Liver (tissue), 9 donors: ENCODE measurements around the gene ATG16L1. TPM values are rescaled to one million over a fixed set of nuclear protein-coding genes. Genes with fewer than 3 reads are reported as not detected.

Experiments used
- DNase-seq: peaks from one replicate; pipeline ENCODE4 v3.0.0-alpha.2; 2017; ENCODE audit warnings: low spot score
- H3K27ac ChIP-seq, 2 donors: one replicate each; pipeline ENCODE4 v1.7.0; 2013; ENCODE audit warnings: inconsistent platforms in 2 of 2, low read length in 2 of 2, control low read depth in 1 of 2, low read depth in 1 of 2, mild to moderate bottlenecking in 1 of 2
- H3K27me3 ChIP-seq, 4 donors: one replicate each; pipeline versions ENCODE4 v1.6.1 to v1.7.0; 2013; ENCODE audit warnings: low read length in 3 of 4, inconsistent platforms in 1 of 4, mild to moderate bottlenecking in 1 of 4, moderate library complexity in 1 of 4; ENCODE audit not compliant: control insufficient read depth in 4 of 4, insufficient read depth in 4 of 4
- H3K36me3 ChIP-seq, 4 donors: one replicate each; pipeline versions ENCODE4 v1.6.1 to v1.7.0; 2013; ENCODE audit warnings: low read length in 3 of 4, mild to moderate bottlenecking in 3 of 4, low read depth in 1 of 4, moderate library complexity in 1 of 4; ENCODE audit not compliant: control insufficient read depth in 4 of 4, insufficient read depth in 3 of 4
- H3K4me1 ChIP-seq, 4 donors: one replicate each; pipeline versions ENCODE4 v1.6.1 to v1.7.0; 2013; ENCODE audit warnings: low read length in 3 of 4, mild to moderate bottlenecking in 3 of 4, moderate library complexity in 1 of 4; ENCODE audit not compliant: control insufficient read depth in 4 of 4, insufficient read depth in 4 of 4
- H3K4me3 ChIP-seq, 3 donors: one replicate each; pipeline versions ENCODE4 v1.6.1 to v1.7.0; 2013; ENCODE audit warnings: low read length in 3 of 3, control low read depth in 1 of 3, low read depth in 1 of 3, mild to moderate bottlenecking in 1 of 3
- H3K9ac ChIP-seq, 2 donors: one replicate each; pipeline ENCODE4 v1.7.0; 2013; ENCODE audit warnings: low read length in 2 of 2, mild to moderate bottlenecking in 2 of 2, moderate library complexity in 2 of 2, control low read depth in 1 of 2, low read depth in 1 of 2
- H3K9me3 ChIP-seq, 4 donors: one replicate each; pipeline versions ENCODE4 v1.6.1 to v1.7.0; 2013; ENCODE audit warnings: low read length in 3 of 4; ENCODE audit not compliant: control insufficient read depth in 4 of 4
- ATF3 ChIP-seq: IDR thresholded peaks from 2 replicates; pipeline ENCODE4 v1.6.1; 2016; ENCODE audit warnings: antibody characterized with exemption
- CTCF ChIP-seq: fragments of 150-350 bp; IDR thresholded peaks from 2 replicates; pipeline ENCODE4 v1.5.1; 2017; ENCODE audit warnings: improper control_type of control experiment, low read depth, low read length; ENCODE audit not compliant: missing input control
- EGR1 ChIP-seq, 2 donors: IDR thresholded peaks; 2 replicates each; pipeline ENCODE4 v1.6.1; 2016 to 2018; ENCODE audit warnings: antibody characterized with exemption in 2 of 2, low read depth in 2 of 2
- FOXA1 ChIP-seq: IDR thresholded peaks from 2 replicates; pipeline ENCODE4 v1.6.1; 2016; ENCODE audit warnings: antibody characterized with exemption
- FOXA2 ChIP-seq: IDR thresholded peaks from 2 replicates; pipeline ENCODE4 v1.6.1; 2016; ENCODE audit warnings: antibody characterized with exemption
- GABPA ChIP-seq, 2 donors: IDR thresholded peaks in 1 of 2; conservative IDR thresholded peaks in 1 of 2; 2 replicates each; pipeline ENCODE4 v1.6.1; 2016; ENCODE audit warnings: antibody characterized with exemption in 2 of 2, mild to moderate bottlenecking in 1 of 2, moderate library complexity in 1 of 2
- HNF4A ChIP-seq, 2 donors: conservative IDR thresholded peaks; 2 replicates each; pipeline ENCODE4 v1.6.1; 2016; ENCODE audit warnings: antibody characterized with exemption in 2 of 2, mild to moderate bottlenecking in 2 of 2
- HNF4G ChIP-seq: IDR thresholded peaks from 2 replicates; pipeline ENCODE4 v1.6.1; 2016; ENCODE audit warnings: antibody characterized with exemption
- JUND ChIP-seq, 2 donors: IDR thresholded peaks; 2 replicates each; pipeline ENCODE4 v1.6.1; 2016; ENCODE audit warnings: antibody characterized with exemption in 2 of 2
- MAX ChIP-seq: IDR thresholded peaks from 2 replicates; pipeline ENCODE4 v1.6.1; 2016; ENCODE audit warnings: antibody characterized with exemption
- NR2F2 ChIP-seq: IDR thresholded peaks from 2 replicates; pipeline ENCODE4 v1.6.1; 2016; ENCODE audit warnings: antibody characterized with exemption
- RAD21 ChIP-seq, 2 donors: IDR thresholded peaks; 2 replicates each; pipeline ENCODE4 v1.6.1; 2016; ENCODE audit warnings: antibody characterized with exemption in 2 of 2, mild to moderate bottlenecking in 2 of 2
- REST ChIP-seq: IDR thresholded peaks from 2 replicates; pipeline ENCODE4 v1.6.1; 2016; ENCODE audit warnings: antibody characterized with exemption, mild to moderate bottlenecking
- RXRA ChIP-seq, 2 donors: IDR thresholded peaks; 2 replicates each; pipeline ENCODE4 v1.6.1; 2017 to 2018; ENCODE audit warnings: antibody characterized with exemption in 2 of 2, mild to moderate bottlenecking in 1 of 2
- SP1 ChIP-seq: IDR thresholded peaks from 2 replicates; pipeline ENCODE4 v1.6.1; 2018; ENCODE audit warnings: antibody characterized with exemption, mild to moderate bottlenecking
- TAF1 ChIP-seq: conservative IDR thresholded peaks from 2 replicates; pipeline ENCODE4 v1.6.1; 2016; ENCODE audit warnings: antibody characterized with exemption, mild to moderate bottlenecking
- YY1 ChIP-seq: IDR thresholded peaks from 2 replicates; pipeline ENCODE4 v1.6.1; 2016; ENCODE audit warnings: antibody characterized with exemption, mild to moderate bottlenecking
- ZBTB33 ChIP-seq: IDR thresholded peaks from 2 replicates; pipeline ENCODE4 v1.6.1; 2016; ENCODE audit warnings: antibody characterized with exemption
- WGBS: extraction: QIAGEN DNeasy Blood & Tissue Kit; methylation state at CpG from one replicate; pipeline ENCODE4 v1.1.7; 2013; 5-methylcytosine and 5-hydroxymethylcytosine counted together
- polyA plus RNA-seq, 2 donors: library from polyadenylated mRNA; stranded (reverse) in 1 of 2; unstranded in 1 of 2; fragments of 200-250 nt in 1 of 2; fragments of >200 nt in 1 of 2; fragmentation: Nextera tagmentation in 1 of 2; extraction: Ambion mirVana in 1 of 2; gene quantifications; one replicate each; pipeline versions ENCODE4 v1.2.1 to v1.2.3, GENCODE V29; 2013 to 2015
- total RNA-seq, 2 donors: library from RNA; depleted of rRNA; stranded (reverse); fragments of >200 nt; gene quantifications; one replicate each; pipeline ENCODE4 v1.2.3, GENCODE V29; 2014
- donor health status: healthy.
- donor health status: healthy.
- donor health status: healthy.
- donor health status: healthy.
- donor health status: healthy.

The ATG16L1 gene
- total and polyA plus RNA-seq, 4 donors, result 6.4 to 22.8 (median 15.7) TPM

GRCh38 chr2:233270951-233271350, 19.5 kb downstream of the ATG16L1 start:
- WGBS, result 75% methylated on average over 4 of the region's 4 CpGs
- TF ChIP-seq MAX (no peak), EGR1 (IDR thresholded peaks at IDR 0.05; ENCODE audit: low read depth in 2 of 2) (no peak), SP1 (no peak), FOXA2 (no peak), ATF3 (no peak), TAF1 (no peak), HNF4A (conservative IDR thresholded peaks at IDR 0.05) (no peak), NR2F2 (no peak), REST (no peak), FOXA1 (no peak), YY1 (no peak), ZBTB33 (no peak), CTCF (no peak), GABPA (IDR thresholded peaks at IDR 0.05 in 1 of 2, conservative IDR thresholded peaks at IDR 0.05 in 1 of 2) (no peak)
- no peak for DNase-seq
- H3K4me3 ChIP-seq, result no peak overlapping the region
- H3K9ac ChIP-seq, result no peak overlapping the region
- H3K27me3 ChIP-seq, result no peaks in the 10 kb centered on the region
- H3K27ac ChIP-seq, result no peak overlapping the region
- no peaks in the 10 kb centered on the region for H3K9me3 ChIP-seq
- H3K4me1 ChIP-seq, result peaks cover 0 to 12% (median 6%) of the 10 kb centered on the region in 4 donors
- H3K36me3 ChIP-seq, result peaks cover 11 to 60% (median 48%) of the 10 kb centered on the region in 4 donors

GRCh38 chr2:233271693-233272092, 20.2 kb downstream of the ATG16L1 start:
- Histone ChIP-seq H3K4me1 (peaks cover 0 to 12% (median 6%) of the 10 kb centered on the region in 4 donors), H3K36me3 (peaks cover 14 to 60% (median 47%) of the 10 kb centered on the region in 4 donors), H3K9ac (no peak overlapping the region)

More at GRCh38 chr2:233271693-233272092, 20.2 kb downstream of the ATG16L1 start:
- Histone ChIP-seq H3K27me3 (no peaks in the 10 kb centered on the region), H3K27ac (peak overlapping the region; percentile 10 to 23), H3K9me3 (no peaks in the 10 kb centered on the region), H3K4me3 (no peak overlapping the region)
- TF ChIP-seq FOXA2 (peak; percentile 38), JUND (IDR thresholded peaks at IDR 0.05) (no peak), MAX (peak; percentile 10), EGR1 (IDR thresholded peaks at IDR 0.05; ENCODE audit: low read depth in 2 of 2) (peak in 1 of 2 donors; percentile 30), RXRA (IDR thresholded peaks at IDR 0.05) (peak in 1 of 2 donors; percentile 41), SP1 (no peak), HNF4A (conservative IDR thresholded peaks at IDR 0.05) (peak in 1 of 2 donors; percentile 53), HNF4G (no peak), GABPA (IDR thresholded peaks at IDR 0.05 in 1 of 2, conservative IDR thresholded peaks at IDR 0.05 in 1 of 2) (no peak), ZBTB33 (no peak), TAF1 (no peak), RAD21 (IDR thresholded peaks at IDR 0.05) (no peak)
- DNase-seq, result no peak
- WGBS, result 44% methylated on average over 2 of the region's 2 CpGs
